Neural crest cell (in vitro differentiated cells): Measurements from ENCODE around the gene S100P. TPM values are rescaled to one million over a fixed set of nuclear protein-coding genes. Genes with fewer than 3 reads are reported as not detected.

Source experiments
- DNase-seq: peaks from one replicate; pipeline ENCODE4 v3.0.0; 2021; ENCODE audit warnings: low read depth, mixed read lengths, low spot score
- H3K27ac Mint-ChIP-seq: one replicate; pipeline ENCODE4 v1.8.0; 2021; ENCODE audit warnings: mild to moderate bottlenecking, mixed read lengths; ENCODE audit not compliant: unreplicated experiment
- H3K27me3 Mint-ChIP-seq: 2 replicates; pipeline ENCODE4 v1.8.0; 2021; ENCODE audit warnings: low read depth, mild to moderate bottlenecking, mixed read lengths
- H3K36me3 Mint-ChIP-seq: 2 replicates; pipeline ENCODE4 v1.8.0; 2021; ENCODE audit warnings: low read depth, mild to moderate bottlenecking, mixed read lengths
- H3K4me1 Mint-ChIP-seq: 2 replicates; pipeline ENCODE4 v1.8.0; 2021; ENCODE audit warnings: mixed read lengths
- H3K4me3 Mint-ChIP-seq: one replicate; pipeline ENCODE4 v1.8.0; 2021; ENCODE audit warnings: mild to moderate bottlenecking, mixed read lengths
- H3K9me3 Mint-ChIP-seq: 2 replicates; pipeline ENCODE4 v1.8.0; 2021; ENCODE audit warnings: mixed read lengths
- total RNA-seq: library from RNA; stranded (reverse); gene quantifications from 2 replicates; pipeline ENCODE4 v1.2.1, GENCODE V29; 2021
- TF ChIP-seq, protein P1 (sequence below): fragments of 200-600 bp; sonication (generic); conservative IDR thresholded peaks from 2 replicates; pipeline ENCODE4 v1.5.0; 2021; ENCODE audit warnings: antibody characterized with exemption, mild to moderate bottlenecking

The S100P gene
- total RNA-seq, 1 donor from 2014 or later, result not detected

DNA sequence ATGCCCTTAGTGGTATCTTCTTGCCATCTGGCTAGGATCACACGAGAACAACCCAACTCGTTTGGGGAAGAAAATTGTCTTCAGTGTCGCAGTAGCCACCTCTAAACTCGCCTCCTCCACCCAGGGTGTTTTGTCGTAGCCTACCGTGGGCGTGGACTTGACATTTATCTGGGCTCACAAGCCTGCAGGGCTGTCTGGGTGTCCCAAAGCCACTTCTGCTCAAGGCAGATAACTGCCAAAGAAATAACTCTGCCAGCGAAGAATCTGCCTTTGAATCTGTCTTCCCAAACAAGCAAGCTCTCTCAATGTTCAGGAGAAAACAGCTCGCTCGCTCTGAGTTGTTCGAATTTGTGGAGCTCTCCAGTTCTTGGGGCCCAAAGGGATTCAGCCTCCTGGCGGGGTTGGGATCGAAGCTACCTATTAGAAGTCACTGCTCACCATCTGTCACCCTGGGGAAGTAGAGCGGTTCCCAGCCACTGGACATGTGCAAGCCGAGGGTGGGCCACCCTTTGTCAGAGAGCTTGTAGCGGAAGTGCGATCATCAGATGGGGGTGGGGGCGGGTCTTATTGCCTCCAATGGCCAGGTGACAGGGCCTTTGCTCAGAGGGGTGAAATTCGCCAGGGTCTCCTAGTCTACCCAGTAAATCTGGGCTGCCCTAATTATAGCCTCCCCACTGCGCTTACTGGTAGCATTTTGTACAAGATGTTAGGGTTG is 37.1 kb downstream of the S100P start:
- Mint-ChIP-seq H3K27me3 (peaks cover 15% of the 10 kb centered on the region), H3K27ac (no peak overlapping the region), H3K9me3 (no peaks in the 10 kb centered on the region), H3K4me1 (peaks cover 51% of the 10 kb centered on the region), H3K4me3 (no peak overlapping the region), H3K36me3 (no peaks in the 10 kb centered on the region)
- DNase-seq, result no peak
- TF ChIP-seq, protein P1, sequence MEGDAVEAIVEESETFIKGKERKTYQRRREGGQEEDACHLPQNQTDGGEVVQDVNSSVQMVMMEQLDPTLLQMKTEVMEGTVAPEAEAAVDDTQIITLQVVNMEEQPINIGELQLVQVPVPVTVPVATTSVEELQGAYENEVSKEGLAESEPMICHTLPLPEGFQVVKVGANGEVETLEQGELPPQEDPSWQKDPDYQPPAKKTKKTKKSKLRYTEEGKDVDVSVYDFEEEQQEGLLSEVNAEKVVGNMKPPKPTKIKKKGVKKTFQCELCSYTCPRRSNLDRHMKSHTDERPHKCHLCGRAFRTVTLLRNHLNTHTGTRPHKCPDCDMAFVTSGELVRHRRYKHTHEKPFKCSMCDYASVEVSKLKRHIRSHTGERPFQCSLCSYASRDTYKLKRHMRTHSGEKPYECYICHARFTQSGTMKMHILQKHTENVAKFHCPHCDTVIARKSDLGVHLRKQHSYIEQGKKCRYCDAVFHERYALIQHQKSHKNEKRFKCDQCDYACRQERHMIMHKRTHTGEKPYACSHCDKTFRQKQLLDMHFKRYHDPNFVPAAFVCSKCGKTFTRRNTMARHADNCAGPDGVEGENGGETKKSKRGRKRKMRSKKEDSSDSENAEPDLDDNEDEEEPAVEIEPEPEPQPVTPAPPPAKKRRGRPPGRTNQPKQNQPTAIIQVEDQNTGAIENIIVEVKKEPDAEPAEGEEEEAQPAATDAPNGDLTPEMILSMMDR, result no peak

DNA sequence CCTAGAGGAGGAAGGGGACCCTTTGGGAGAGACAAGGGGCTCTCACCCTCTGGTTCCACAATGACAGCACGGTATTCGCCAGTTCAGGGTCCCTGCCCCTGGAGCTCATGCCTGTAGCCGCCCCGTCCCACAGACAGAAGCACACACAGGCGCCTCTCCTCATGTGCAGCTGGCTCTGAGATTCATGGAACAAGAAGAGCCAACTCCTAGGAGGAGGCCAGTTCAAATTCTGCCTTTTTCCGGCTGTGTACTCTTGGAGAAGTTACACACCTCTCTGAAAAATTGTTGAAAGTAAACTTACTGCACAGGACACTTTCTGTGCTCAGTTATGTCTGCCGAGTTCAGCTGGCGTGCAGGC is 37.6 kb downstream of the S100P start:
- Mint-ChIP-seq H3K4me1 (peaks cover 52% of the 10 kb centered on the region), H3K4me3 (no peak overlapping the region), H3K27me3 (peaks cover 15% of the 10 kb centered on the region), H3K36me3 (no peaks in the 10 kb centered on the region), H3K9me3 (no peaks in the 10 kb centered on the region), H3K27ac (no peak overlapping the region)
- DNase-seq, result no peak
- TF ChIP-seq, protein P1, result no peak

DNA sequence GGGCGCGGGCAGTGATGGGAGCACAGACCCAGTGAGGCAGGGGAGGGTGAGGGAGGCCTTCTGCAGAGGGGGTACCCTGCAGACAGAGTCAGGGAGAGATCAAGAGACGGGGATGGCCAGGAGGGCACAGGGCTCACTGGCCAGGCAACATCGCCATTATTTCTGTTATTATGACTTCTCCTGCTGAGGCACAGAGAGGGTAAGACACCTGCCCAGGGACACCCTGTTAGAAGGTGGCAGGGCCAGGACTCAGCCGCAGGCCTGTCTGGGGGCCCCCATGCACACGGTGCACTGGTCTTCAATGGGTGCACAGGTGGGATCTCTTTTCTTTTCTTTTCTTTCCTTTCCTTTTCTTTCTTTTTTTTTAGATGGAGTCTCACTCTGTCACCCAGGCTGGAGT is 38.1 kb downstream of the S100P start:
- peaks cover 15% of the 10 kb centered on the region for H3K27me3 Mint-ChIP-seq
- TF ChIP-seq, protein P1, result no peak
- no peak overlapping the region for H3K27ac Mint-ChIP-seq
- H3K4me1 Mint-ChIP-seq, result peaks cover 51% of the 10 kb centered on the region
- no peaks in the 10 kb centered on the region for H3K9me3 Mint-ChIP-seq
- H3K36me3 Mint-ChIP-seq, result no peaks in the 10 kb centered on the region
- no peak overlapping the region for H3K4me3 Mint-ChIP-seq
- DNase-seq, result no peak

DNA sequence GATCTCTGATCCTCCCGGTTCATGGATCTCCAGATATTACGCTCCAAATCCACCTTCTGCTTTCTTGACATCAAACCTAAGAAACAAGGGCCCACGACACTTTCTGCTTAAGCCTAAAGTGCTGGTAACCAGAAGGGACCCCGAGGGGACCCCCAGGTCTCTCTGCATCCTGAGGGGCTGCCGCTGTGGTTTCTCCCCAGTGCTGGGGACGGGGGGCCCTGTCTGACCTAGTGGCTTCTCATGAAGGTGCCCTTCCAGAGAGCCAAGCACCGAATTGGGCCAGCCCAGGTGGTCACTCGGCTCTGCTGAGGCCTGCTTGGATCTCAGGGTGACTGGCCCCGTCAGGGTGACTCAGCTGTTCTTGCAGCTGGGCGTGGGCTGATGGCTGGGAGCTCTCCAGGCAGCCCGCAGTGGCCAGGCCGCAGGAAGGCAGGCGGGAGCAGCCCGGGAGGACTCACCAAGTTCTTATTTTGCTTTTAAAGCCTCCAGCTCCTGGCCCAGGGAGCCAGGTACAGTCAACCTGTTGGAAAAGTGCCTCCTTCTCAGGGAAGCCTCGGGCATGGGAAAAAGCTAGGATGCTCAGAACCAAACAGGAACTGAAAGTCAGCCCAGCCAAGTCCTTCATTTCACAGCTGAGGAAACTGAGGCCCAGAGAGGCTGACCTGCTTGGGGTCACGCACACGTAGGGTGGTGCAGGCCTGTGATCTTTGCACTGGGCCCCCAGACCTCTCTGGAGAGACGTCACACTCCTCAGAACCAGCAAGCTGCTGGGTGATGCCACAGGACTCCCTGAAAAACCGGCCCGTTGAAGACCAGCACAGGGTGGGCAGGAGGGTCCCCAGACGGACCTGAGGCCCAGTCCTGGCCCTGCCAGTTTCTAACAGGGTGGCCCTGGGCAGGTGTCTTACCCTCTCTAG is 39.0 kb downstream of the S100P start:
- H3K4me3 Mint-ChIP-seq, result no peak overlapping the region
- no peak for DNase-seq
- TF ChIP-seq, protein P1, result no peak
- H3K4me1 Mint-ChIP-seq, result peaks cover 46% of the 10 kb centered on the region
- H3K36me3 Mint-ChIP-seq, result no peaks in the 10 kb centered on the region
- peak overlapping the region; percentile 71 for H3K27ac Mint-ChIP-seq
- H3K27me3 Mint-ChIP-seq, result peaks cover 15% of the 10 kb centered on the region
- H3K9me3 Mint-ChIP-seq, result no peaks in the 10 kb centered on the region

DNA sequence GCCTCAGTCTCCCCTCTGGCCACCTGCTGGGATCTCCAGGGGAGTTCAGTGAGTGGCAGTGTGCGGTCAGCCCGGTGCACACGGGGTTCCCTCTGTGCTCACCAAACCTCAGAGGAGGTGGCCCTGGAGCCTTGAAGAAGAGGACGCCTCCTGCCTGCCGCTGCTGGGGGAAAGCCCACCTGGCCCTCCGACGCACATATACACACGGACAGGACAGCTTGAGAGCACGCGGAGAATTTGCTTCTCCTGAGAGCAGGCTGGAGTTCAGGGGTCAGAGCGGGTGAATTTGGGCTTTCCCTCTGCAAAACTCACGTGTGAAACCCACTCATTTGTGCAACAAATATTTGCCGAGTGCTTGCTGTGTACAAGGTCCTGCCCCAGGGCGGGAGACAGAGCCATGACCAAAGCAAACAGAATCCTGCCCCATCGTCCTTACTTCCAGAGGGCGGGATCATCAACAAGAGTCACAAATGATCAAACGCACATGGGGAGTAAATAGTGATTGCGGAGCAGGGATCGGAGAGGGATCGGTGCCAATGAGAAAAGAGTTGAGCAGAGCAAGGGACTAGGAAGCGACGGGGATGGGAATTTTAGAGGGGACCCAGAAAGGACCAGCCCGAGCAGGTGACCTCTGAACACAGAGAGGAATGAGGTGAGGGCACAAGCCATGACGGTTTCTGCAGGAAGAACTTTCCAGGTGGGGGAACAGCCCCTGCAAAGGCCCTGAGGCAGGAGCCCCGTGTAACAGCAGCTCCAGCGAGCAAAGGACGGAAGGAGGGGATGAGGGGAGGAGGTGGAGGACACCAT is 39.9 kb downstream of the S100P start:
- Mint-ChIP-seq H3K4me1 (peaks cover 37% of the 10 kb centered on the region), H3K4me3 (no peak overlapping the region), H3K36me3 (no peaks in the 10 kb centered on the region), H3K27me3 (peaks cover 7% of the 10 kb centered on the region), H3K27ac (peak overlapping the region; percentile 84), H3K9me3 (no peaks in the 10 kb centered on the region)
- no peak for DNase-seq
- TF ChIP-seq, protein P1, result no peak
